Thymus (tissue), 11 donors: ENCODE results near the gene ZMPSTE24. TPM values are rescaled to one million over a fixed set of nuclear protein-coding genes. Genes with fewer than 3 reads are reported as not detected.

Source experiments
- DNase-seq, 9 donors: peaks; one replicate each; pipeline ENCODE4 v3.0.0-alpha.2; 2013; ENCODE audit warnings: low spot score in 9 of 9, low read depth in 6 of 9, missing footprints in 1 of 9
- H3K27ac ChIP-seq, 2 donors: one replicate each; pipeline ENCODE4 v1.5.1; 2013; ENCODE audit warnings: control low read depth in 1 of 2, low read depth in 1 of 2, low read length in 1 of 2, mild to moderate bottlenecking in 1 of 2, moderate library complexity in 1 of 2
- H3K27me3 ChIP-seq, 2 donors: one replicate each; pipeline ENCODE4 v1.5.1; 2013; ENCODE audit warnings: low read length in 1 of 2; ENCODE audit not compliant: control insufficient read depth in 2 of 2, insufficient read depth in 1 of 2
- H3K36me3 ChIP-seq, 2 donors: one replicate each; pipeline ENCODE4 v1.5.1; 2013; ENCODE audit warnings: low read length in 1 of 2, mild to moderate bottlenecking in 1 of 2, moderate library complexity in 1 of 2; ENCODE audit not compliant: control insufficient read depth in 2 of 2, insufficient read depth in 2 of 2
- H3K4me1 ChIP-seq, 2 donors: one replicate each; pipeline ENCODE4 v1.5.1; 2013; ENCODE audit warnings: low read length in 2 of 2; ENCODE audit not compliant: control insufficient read depth in 2 of 2, insufficient read depth in 2 of 2
- H3K4me3 ChIP-seq, 2 donors: one replicate each; pipeline ENCODE4 v1.5.1; 2013; ENCODE audit warnings: low read length in 2 of 2, control low read depth in 1 of 2, mild to moderate bottlenecking in 1 of 2
- H3K9me3 ChIP-seq, 2 donors: one replicate each; pipeline ENCODE4 v1.5.1; 2013; ENCODE audit warnings: low read length in 1 of 2, mild to moderate bottlenecking in 1 of 2; ENCODE audit not compliant: control insufficient read depth in 2 of 2, insufficient read depth in 1 of 2
- WGBS: extraction: QIAGEN DNeasy Blood & Tissue Kit; methylation state at CpG from one replicate; pipeline ENCODE4 v1.1.7; 2013; 5-methylcytosine and 5-hydroxymethylcytosine counted together
- polyA plus RNA-seq: library from polyadenylated mRNA; stranded (reverse); fragments of 200-250 nt; gene quantifications from one replicate; pipeline ENCODE4 v1.2.3, GENCODE V29; 2013
- total RNA-seq: library from RNA; stranded (reverse); fragments of 120-200 nt; gene quantifications from one replicate; pipeline ENCODE4 v1.2.4, GENCODE V29; 2013
- donor health status: healthy.

Gene ZMPSTE24
- total and polyA plus RNA-seq, 2 donors, result 23.4 to 23.7 TPM

GRCh38 chr1:40266786-40267535 is 8.9 kb downstream of the ZMPSTE24 start:
- WGBS, result 98% methylated on average over 6 of the region's 6 CpGs
- Histone ChIP-seq H3K4me3 (no peak overlapping the region), H3K36me3 (peaks cover 23 to 80% of the 10 kb centered on the region in 2 donors), H3K9me3 (no peaks in the 10 kb centered on the region), H3K27ac (no peak overlapping the region), H3K27me3 (no peaks in the 10 kb centered on the region), H3K4me1 (no peaks in the 10 kb centered on the region)
- no peak for DNase-seq

GRCh38 chr1:40267767-40268187 is 9.7 kb downstream of the ZMPSTE24 start:
- H3K27ac ChIP-seq, result no peak overlapping the region
- 95% methylated on average over 2 of the region's 2 CpGs for WGBS

GRCh38 chr1:40268211-40268610 is 10.2 kb downstream of the ZMPSTE24 start:
- H3K4me3 ChIP-seq, result no peak overlapping the region
- no peaks in the 10 kb centered on the region for H3K9me3 ChIP-seq
- H3K27ac ChIP-seq, result no peak overlapping the region
- DNase-seq, result no peak
- no peaks in the 10 kb centered on the region for H3K27me3 ChIP-seq
- H3K36me3 ChIP-seq, result peaks cover 23 to 80% of the 10 kb centered on the region in 2 donors
- no peaks in the 10 kb centered on the region for H3K4me1 ChIP-seq

More at GRCh38 chr1:40267767-40268187, 9.7 kb downstream of the ZMPSTE24 start:
- Histone ChIP-seq H3K4me3 (no peak overlapping the region), H3K9me3 (no peaks in the 10 kb centered on the region), H3K36me3 (peaks cover 23 to 81% of the 10 kb centered on the region in 2 donors), H3K27me3 (no peaks in the 10 kb centered on the region), H3K4me1 (no peaks in the 10 kb centered on the region)
- no peak for DNase-seq

- DNase-seq, result no peak
- WGBS, result 80% methylated on average over 3 of the region's 3 CpGs
Measured at GRCh38 chr1:40270152-40270834, 12.3 kb downstream of the ZMPSTE24 start.

GRCh38 chr1:40272653-40273213 is 14.7 kb downstream of the ZMPSTE24 start:
- Histone ChIP-seq H3K4me3 (no peak overlapping the region), H3K27me3 (no peaks in the 10 kb centered on the region), H3K4me1 (no peaks in the 10 kb centered on the region), H3K27ac (no peak overlapping the region), H3K36me3 (peaks cover 17 to 63% of the 10 kb centered on the region in 2 donors), H3K9me3 (no peaks in the 10 kb centered on the region)
- no peak for DNase-seq
- 96% methylated on average over 3 of the region's 3 CpGs for WGBS

More at GRCh38 chr1:40270152-40270834, 12.3 kb downstream of the ZMPSTE24 start:
- Histone ChIP-seq H3K36me3 (peaks cover 23 to 69% of the 10 kb centered on the region in 2 donors), H3K9me3 (no peaks in the 10 kb centered on the region), H3K27me3 (no peaks in the 10 kb centered on the region), H3K27ac (no peak overlapping the region), H3K4me1 (no peaks in the 10 kb centered on the region), H3K4me3 (no peak overlapping the region)

GRCh38 chr1:40273547-40274166 is 15.6 kb downstream of the ZMPSTE24 start:
- 86% methylated on average over 4 of the region's 4 CpGs for WGBS
- Histone ChIP-seq H3K36me3 (peaks cover 12 to 55% of the 10 kb centered on the region in 2 donors), H3K9me3 (no peaks in the 10 kb centered on the region), H3K27me3 (no peaks in the 10 kb centered on the region), H3K4me1 (no peaks in the 10 kb centered on the region), H3K27ac (no peak overlapping the region), H3K4me3 (no peak overlapping the region)
- no peak for DNase-seq

GRCh38 chr1:40274331-40274730 is 16.3 kb downstream of the ZMPSTE24 start:
- Histone ChIP-seq H3K27me3 (no peaks in the 10 kb centered on the region), H3K36me3 (peaks cover 12 to 52% of the 10 kb centered on the region in 2 donors), H3K27ac (no peak overlapping the region), H3K4me3 (no peak overlapping the region), H3K9me3 (no peaks in the 10 kb centered on the region), H3K4me1 (no peaks in the 10 kb centered on the region)
- 98% methylated on average over 2 of the region's 2 CpGs for WGBS
- no peak for DNase-seq

GRCh38 chr1:40276122-40276521 is 18.1 kb downstream of the ZMPSTE24 start:
- DNase-seq, result no peak
- no peaks in the 10 kb centered on the region for H3K9me3 ChIP-seq
- no peak overlapping the region for H3K27ac ChIP-seq
- WGBS, result 98% methylated on average over 3 of the region's 3 CpGs
- H3K36me3 ChIP-seq, result peaks cover 6 to 42% of the 10 kb centered on the region in 2 donors
- no peaks in the 10 kb centered on the region for H3K4me1 ChIP-seq
- no peak overlapping the region for H3K4me3 ChIP-seq
- H3K27me3 ChIP-seq, result no peaks in the 10 kb centered on the region

GRCh38 chr1:40281853-40282252 is 23.8 kb downstream of the ZMPSTE24 start:
- no peak overlapping the region for H3K4me3 ChIP-seq
- no peak overlapping the region for H3K27ac ChIP-seq
- peaks cover 11 to 24% of the 10 kb centered on the region in 2 donors for H3K36me3 ChIP-seq
- no peaks in the 10 kb centered on the region for H3K27me3 ChIP-seq
- no peaks in the 10 kb centered on the region for H3K9me3 ChIP-seq
- DNase-seq, result no peak
- no peaks in the 10 kb centered on the region for H3K4me1 ChIP-seq
- 97% methylated on average over 2 of the region's 2 CpGs for WGBS
